Left ventricle myocardium inferior (tissue), 1 donor: ENCODE results near the gene ELAC2. TPM values are rescaled to one million over a fixed set of nuclear protein-coding genes. Genes with fewer than 3 reads are reported as not detected.

Experiments
- DNase-seq: peaks from one replicate; pipeline ENCODE4 v3.0.0-alpha.2; 2020
- H3K27ac ChIP-seq: fragments of 200-600 bp; replicated peaks from 2 replicates; pipeline ENCODE4 v1.8.0; 2021
- H3K27me3 ChIP-seq: fragments of 200-600 bp; 2 replicates; pipeline ENCODE4 v1.8.0; 2021; ENCODE audit warnings: low read depth
- H3K36me3 ChIP-seq: fragments of 200-600 bp; 2 replicates; pipeline ENCODE4 v1.8.0; 2021
- H3K4me1 ChIP-seq: fragments of 200-600 bp; 2 replicates; pipeline ENCODE4 v1.8.0; 2021
- H3K4me3 ChIP-seq: fragments of 200-600 bp; 2 replicates; pipeline ENCODE4 v1.8.0; 2021; ENCODE audit warnings: mild to moderate bottlenecking, moderate library complexity
- H3K9me3 ChIP-seq: fragments of 200-600 bp; replicated peaks from 2 replicates; pipeline ENCODE4 v1.8.0; 2021
- intact Hi-C: fragments of 100-400 bp; cut with micrococcal nuclease; formaldehyde crosslinking; loops from one replicate; pipeline ENCODE4 v1.11.0; 2022
- total RNA-seq: library from RNA; stranded (reverse); fragmentation: NEBNext Ultra II Directional; extraction: Animal tissue kit (Norgen Biotek cat#: 25700); gene quantifications from one replicate; pipeline ENCODE4 v1.2.1, GENCODE V29; 2021
- TF ChIP-seq, protein P1 (sequence below): fragments of 200-600 bp; IDR thresholded peaks from 2 replicates; pipeline ENCODE4 v1.8.0; 2021; ENCODE audit warnings: antibody characterized with exemption, mild to moderate bottlenecking, borderline replicate concordance
- donor health status: DM: no; HTN: yes; CAD: no; lungs with severe emphysema.

ELAC2 gene
- total RNA-seq, 1 donor from 2014 or later: 55.6 TPM

DNA sequence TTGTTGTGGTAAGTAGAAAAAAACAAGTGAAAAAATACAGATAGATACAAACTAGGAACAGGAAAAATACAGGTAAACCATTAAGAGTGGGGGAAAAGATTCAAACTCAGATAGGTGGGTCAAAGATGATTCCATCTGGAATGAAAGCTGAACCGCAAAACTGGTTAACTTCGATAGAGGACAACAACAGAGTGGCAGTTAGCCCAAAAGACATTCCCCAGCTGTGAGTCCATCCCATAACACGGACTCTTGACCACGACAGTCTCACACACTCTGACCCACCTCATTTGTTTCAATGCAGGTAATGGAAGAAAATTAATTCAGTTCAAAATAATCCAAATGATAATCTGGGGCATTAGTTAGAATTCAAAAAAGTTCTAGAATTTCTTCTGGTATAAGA, 13.5 kb downstream of the ELAC2 start:
- Histone ChIP-seq H3K27me3 (no peaks in the 10 kb centered on the region), H3K27ac (no peak overlapping the region), H3K9me3 (no peaks in the 10 kb centered on the region), H3K36me3 (peaks cover 99% of the 10 kb centered on the region), H3K4me1 (peaks cover 8% of the 10 kb centered on the region), H3K4me3 (no peak overlapping the region)
- intact Hi-C loops: no loop called here
- TF ChIP-seq, protein P1, sequence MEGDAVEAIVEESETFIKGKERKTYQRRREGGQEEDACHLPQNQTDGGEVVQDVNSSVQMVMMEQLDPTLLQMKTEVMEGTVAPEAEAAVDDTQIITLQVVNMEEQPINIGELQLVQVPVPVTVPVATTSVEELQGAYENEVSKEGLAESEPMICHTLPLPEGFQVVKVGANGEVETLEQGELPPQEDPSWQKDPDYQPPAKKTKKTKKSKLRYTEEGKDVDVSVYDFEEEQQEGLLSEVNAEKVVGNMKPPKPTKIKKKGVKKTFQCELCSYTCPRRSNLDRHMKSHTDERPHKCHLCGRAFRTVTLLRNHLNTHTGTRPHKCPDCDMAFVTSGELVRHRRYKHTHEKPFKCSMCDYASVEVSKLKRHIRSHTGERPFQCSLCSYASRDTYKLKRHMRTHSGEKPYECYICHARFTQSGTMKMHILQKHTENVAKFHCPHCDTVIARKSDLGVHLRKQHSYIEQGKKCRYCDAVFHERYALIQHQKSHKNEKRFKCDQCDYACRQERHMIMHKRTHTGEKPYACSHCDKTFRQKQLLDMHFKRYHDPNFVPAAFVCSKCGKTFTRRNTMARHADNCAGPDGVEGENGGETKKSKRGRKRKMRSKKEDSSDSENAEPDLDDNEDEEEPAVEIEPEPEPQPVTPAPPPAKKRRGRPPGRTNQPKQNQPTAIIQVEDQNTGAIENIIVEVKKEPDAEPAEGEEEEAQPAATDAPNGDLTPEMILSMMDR: no peak
- DNase-seq: no peak

DNA sequence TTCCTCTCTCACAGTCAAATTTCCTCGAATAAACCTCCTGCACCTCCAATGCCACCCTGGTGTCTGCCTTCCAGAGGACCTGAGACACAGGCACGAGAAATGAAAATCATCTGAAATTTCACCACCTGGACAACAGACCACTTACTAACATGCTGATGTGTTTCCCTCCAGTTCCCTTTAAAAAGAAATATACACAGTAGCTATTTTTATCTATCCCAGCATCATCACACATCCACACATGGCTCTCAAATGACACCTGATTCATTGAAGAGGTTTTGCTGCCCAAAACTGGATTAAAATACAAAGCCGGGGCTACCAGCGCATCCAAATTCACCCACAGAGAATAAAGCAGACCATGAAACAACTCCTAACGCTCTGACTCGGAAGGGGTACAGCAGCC, 13.9 kb downstream of the ELAC2 start:
- H3K4me1 ChIP-seq: peaks cover 8% of the 10 kb centered on the region
- H3K27me3 ChIP-seq: no peaks in the 10 kb centered on the region
- TF ChIP-seq, protein P1: no peak
- H3K36me3 ChIP-seq: peaks cover 99% of the 10 kb centered on the region
- H3K9me3 ChIP-seq: no peaks in the 10 kb centered on the region
- H3K4me3 ChIP-seq: no peak overlapping the region
- intact Hi-C loops: no loop called here
- no peak for DNase-seq
- H3K27ac ChIP-seq: no peak overlapping the region

DNA sequence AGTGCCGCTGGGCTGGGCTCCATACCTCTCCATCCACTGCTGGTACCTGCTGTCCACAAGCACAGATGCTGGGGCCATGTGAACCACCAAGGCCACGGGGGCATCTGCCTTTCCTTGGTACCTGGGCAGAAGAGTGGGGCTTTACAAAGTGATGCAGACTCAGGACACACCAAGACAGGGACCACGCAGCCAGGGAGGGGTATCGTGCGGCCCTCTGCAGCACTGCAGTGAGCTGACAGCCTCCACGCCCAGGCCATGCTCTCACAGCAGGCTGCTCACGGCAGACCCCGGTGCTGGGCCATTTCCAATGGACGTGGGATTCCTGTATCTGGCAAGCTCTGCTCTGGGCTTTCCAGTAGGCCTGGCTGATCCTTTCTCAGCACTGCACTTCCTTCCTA, 14.4 kb downstream of the ELAC2 start:
- no peak for DNase-seq
- H3K36me3 ChIP-seq: peaks cover 99% of the 10 kb centered on the region
- peaks cover 8% of the 10 kb centered on the region for H3K4me1 ChIP-seq

DNA sequence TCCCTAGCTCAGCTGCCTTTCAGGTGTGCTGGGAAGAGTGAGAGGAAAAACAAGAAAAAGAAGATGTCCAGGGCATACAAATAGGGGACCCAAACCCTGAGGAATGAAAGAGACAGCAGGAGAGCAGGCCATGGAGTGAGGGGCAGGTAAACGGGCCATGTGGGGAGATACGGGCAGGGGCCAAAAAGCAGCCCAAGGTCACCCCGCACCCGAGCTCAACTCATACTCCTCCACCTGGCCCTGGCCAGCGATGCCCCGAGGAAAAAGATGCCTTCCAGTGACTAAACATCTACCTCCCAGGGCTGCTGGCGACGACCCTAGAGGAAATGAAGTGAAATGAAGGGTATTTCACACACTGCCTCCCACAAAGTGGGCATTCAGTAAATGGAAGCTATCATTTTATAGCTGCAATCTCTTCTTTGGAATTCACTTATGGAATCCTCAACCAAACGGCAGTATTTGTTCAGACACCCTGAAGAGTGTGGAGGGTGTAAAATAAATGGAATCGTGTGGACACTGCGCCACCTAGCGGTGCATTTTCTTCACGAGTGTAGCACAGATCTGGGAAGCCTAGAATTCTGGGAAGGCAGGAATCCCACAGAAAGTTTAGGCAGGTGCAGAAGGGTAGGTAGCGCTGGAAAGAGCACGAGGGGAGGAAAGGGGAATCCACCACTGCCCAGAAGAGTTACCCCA, 14.9 kb downstream of the ELAC2 start:
- TF ChIP-seq, protein P1: peak; percentile 87
- DNase-seq: peak; percentile 80
- Histone ChIP-seq H3K4me3 (no peak overlapping the region), H3K27ac (no peak overlapping the region), H3K4me1 (peaks cover 8% of the 10 kb centered on the region), H3K27me3 (no peaks in the 10 kb centered on the region), H3K9me3 (no peaks in the 10 kb centered on the region), H3K36me3 (peaks cover 99% of the 10 kb centered on the region)
- intact Hi-C loops: no loop called here

More for the DNA sequence above, 14.4 kb downstream of the ELAC2 start:
- intact Hi-C loops: no loop called here
- Histone ChIP-seq H3K9me3 (no peaks in the 10 kb centered on the region), H3K27me3 (no peaks in the 10 kb centered on the region), H3K27ac (no peak overlapping the region), H3K4me3 (no peak overlapping the region)
- TF ChIP-seq, protein P1: peak; percentile 6

DNA sequence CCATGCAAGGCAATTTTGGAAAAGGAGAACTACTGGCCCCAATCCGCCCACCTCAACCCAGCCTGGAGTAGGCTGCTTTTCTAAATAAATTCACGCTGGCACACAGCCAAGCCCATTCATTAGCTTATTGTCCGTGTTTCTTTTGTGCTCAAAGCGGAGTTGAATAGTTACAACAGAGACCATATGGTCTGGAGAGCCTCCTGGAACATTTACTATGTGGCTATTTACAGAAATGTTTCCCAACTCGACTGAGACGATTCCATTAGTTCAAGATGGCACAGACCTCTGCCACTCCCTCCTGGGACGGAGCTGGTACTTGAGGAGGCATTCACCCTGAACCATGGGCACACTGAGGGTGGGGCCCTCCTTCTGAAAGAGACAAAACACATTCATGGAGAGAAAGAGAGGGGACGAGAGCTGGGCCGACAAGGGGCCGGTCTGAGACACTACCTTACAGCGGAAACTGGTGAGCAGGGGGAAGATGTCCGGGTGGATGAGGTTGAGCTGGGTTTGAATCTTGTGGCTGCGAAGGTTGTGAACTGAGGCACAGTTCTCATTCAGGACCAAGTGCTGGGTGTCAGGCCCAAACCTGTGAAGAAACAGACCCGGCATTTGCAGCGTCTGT, 15.7 kb downstream of the ELAC2 start:
- Histone ChIP-seq H3K27me3 (no peaks in the 10 kb centered on the region), H3K27ac (no peak overlapping the region), H3K4me3 (no peak overlapping the region), H3K9me3 (no peaks in the 10 kb centered on the region), H3K36me3 (peaks cover 99% of the 10 kb centered on the region), H3K4me1 (peaks cover 8% of the 10 kb centered on the region)
- TF ChIP-seq, protein P1: no peak
- intact Hi-C loops: no loop called here
- DNase-seq: no peak
